Hair follicular keratinocyte (primary cell): ENCODE measurements around the gene MKX. TPM values are rescaled to one million over a fixed set of nuclear protein-coding genes. Genes with fewer than 3 reads are reported as not detected.

ENCODE experiments used
- total RNA-seq: library from RNA; depleted of rRNA; stranded (reverse); fragments of >200 nt; gene quantifications from 2 replicates; pipeline ENCODE4 v1.2.3, GENCODE V29; 2015

MKX gene, protein sequence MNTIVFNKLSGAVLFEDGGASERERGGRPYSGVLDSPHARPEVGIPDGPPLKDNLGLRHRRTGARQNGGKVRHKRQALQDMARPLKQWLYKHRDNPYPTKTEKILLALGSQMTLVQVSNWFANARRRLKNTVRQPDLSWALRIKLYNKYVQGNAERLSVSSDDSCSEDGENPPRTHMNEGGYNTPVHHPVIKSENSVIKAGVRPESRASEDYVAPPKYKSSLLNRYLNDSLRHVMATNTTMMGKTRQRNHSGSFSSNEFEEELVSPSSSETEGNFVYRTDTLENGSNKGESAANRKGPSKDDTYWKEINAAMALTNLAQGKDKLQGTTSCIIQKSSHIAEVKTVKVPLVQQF
- total RNA-seq, result 0.84 TPM in 1 of 2 replicates, not detected in the other

DNA sequence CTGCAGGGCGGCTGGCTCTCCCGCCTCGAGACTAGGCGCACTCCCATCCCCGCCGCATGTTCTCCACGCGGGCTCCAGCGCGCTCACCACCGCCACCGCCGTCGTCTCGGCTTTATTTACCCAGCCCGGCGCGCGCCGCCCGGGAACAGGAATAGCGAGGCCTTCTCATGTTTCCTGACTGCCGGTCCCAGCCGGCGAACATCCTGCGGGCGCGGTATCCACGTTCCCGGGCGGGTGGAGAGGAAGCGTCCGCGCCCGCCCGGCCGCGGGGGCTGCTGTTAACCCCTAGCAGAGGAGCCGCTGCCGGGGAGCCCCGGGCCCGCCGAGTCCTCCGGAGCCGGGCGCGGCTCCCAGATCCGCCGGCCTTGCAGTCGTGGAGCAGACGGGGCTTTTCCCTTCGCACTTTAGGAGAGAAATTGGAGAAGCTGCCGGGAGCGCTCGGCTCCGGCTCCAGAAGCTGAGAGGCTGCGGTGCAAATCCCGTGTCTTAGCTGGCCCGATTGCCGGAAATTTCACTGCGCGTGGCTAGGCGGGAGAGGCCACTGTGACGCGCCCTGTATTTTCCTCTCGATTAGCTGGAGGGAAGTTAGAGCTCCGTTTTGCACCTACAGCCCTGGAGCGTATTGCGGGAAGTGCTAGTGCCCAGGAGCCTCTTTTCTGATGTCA, at the start of gene MKX:
Gene MKX (minus strand): TSS at position 88 of the 665 bp plus-strand sequence. CDS start 2,404 bp downstream, outside the sequence.

Other genes starting within 250 kb of the MKX start
- gene RAB18, start 241.5 kb downstream of the MKX start, total RNA-seq, result 36.0 and 42.3 TPM in 2 replicates